GM18517 (cell line): ENCODE measurements around the gene LETM1.

Experiments used
- ATAC-seq: cut with Tn5 transposase; IDR thresholded peaks from one replicate; pipeline ENCODE4 v1.9.1; 2021; ENCODE audit warnings: mild to moderate bottlenecking, moderate library complexity; ENCODE audit not compliant: unreplicated experiment

The LETM1 gene

DNA sequence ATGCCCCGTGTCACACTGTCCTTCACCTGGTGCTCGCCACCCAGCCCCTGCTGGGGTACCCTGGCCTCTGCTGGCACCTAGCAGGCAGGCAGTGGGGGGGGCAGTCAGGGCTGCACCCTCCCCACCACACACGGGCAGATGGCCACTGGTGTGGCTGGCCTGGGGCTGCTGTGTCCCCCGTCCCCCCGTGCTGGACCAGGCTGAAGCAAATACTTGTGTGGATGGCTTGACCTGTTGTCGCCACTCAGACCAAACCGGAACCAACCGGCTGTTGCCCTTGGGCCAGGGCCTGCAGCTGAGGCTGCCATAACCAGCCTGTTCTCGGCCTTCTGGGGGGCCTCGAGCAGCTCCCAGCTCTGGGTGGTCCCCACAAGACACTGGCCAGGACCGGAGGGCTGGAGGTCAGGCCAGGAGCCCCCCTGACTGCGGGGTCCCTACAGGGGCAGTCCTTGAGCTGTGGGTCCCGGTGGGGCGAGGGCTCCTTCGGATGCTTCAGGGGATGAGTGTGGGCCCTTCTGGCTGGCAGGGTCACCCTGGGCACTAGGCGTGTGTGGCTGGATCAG lies 58.6 kb downstream of the LETM1 start:
- no peak for ATAC-seq

DNA sequence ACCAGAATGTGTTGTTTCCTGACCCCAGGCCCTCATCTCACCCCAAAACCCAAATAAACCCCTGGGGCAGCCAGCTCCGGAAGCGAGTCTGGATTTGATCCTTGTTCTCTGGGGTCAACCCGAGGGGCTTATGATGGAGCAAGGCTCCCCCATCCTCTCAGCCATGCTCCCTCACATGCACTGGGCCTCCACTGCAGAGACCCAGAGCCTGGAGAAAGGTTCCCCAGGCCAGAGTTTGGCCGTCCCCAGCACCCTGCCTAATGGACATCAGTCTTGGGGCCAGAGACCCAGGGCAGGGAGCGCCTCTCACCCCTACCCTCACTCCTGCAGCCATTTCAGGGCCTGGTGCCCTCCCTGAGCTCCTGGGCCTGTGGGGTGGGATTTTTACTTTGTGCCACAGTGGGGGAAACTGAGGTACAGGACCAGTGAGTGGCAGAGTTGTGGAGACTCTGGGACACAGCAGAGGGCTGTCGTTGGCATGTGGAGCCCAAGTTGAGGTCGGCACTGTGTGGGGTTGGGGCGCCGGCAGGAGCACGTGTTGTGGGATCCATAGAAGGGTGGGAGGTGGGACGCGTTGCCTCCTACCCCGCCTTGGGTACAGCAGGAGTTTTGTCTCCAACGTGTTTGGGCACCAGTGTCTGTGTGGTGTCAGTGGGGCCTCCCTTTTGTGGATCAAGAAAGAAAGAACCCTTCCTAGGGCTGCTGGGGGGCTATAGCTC lies 59.3 kb downstream of the LETM1 start:
- ATAC-seq, result no peak

DNA sequence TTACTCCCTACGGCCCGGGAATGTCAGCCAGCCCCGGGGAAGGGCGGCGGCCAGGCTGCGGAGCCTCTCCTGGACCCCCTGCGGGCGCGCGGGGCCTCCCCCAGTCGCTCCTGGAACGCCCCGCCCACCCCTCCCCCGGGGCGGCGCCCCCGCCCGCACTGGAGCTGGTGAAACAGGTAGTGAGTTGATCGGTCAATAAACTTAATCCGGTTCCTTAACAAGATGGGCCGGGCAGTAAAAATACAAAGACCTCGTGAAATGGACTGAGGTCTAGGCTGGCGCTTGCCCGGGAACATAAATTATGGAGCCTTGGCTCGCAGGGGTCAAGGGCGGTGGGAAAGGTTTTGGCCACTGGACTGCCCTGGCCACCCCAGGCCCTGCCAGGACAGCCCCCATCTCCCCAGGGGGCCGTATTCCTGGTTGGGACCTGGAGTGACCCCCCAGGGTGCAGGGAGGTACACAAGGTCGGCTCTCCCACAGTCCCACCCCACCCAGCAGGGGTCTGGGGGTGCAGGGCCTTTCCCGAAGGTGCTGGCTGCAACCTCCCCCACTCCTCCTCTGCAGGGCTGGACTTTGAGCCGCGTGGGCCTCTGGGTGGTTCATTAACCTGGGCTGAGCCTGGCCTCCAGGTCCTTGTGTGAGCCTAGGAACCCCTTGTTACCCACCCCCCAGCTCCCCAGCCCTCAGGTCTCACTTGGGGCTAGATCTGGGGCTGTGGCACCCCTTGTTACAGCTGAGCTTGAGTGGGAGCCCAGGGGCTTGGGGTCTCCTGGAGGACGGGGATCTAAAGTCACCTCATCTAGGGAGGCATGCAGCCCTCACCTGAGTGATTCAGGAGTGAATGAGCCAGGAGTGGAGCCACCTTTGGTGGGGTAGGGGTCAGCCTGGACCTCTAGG lies 60.4 kb downstream of the LETM1 start:
- ATAC-seq, result no peak

DNA sequence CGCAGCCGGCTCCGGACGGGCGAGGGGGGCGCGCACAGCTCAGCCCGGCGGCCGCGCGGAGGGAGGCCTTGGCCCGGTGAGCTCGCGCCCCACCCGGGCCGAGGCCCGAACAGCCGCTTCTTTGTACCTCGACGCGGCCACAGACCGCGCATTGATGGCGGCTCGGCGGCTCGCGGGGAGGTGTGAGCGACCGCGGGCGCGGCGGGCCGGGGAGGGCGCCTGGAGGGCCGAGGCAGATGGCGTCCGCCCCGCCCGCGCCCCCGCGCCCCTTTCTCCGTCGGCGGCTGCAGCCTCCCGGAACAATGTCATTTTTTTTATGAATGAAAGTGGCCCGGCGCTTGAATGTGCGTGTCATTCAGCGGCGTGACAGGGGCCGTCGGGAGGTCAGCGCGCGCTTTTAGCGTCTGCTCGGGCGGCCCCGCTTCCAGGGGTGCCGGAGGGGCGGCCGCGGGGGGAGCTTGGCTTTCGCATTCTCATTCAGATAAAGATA lies 61.1 kb downstream of the LETM1 start:
- ATAC-seq, result no peak

DNA sequence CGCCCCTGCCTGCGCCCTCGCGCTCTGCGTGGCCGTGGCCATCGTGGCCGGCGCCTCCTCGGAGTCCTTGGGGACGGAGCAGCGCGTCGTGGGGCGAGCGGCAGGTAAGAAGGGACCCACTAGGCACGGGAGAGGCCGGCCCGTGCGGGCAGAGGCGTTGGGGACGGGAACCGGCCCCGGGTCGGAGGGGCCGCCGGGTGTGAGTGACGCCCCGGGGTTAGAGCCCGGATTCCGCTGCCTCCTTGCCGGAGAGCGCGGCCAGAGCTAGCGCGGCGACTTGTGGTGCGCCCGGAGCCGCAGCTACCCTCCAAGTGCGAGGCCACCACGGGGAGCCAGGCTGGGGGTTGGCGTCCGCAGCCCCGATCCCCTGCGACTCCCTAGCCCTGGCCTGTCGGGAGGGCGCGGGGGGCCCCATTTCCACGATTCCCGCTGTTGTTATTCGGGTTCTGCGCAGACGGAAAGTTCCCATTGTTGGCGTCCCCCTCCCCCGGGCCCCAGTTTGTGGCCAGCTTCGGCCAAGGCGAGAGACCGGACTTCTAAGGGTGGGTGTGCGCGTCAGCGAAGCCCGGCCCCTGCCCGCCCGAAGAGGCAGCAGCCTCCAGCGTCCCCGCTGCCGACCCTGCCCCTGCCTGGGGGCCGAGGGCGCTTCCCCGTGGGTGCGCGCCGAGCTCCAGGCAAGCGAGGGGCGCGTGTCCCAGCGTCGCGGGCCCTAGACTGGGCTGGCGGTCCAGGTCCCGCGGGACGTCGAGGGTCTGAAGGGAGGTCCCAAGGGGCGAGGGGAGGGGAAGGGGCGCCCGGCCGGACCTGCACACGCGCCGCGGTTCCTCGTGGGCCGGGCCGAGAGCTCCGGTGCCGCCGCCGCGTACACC lies 61.8 kb downstream of the LETM1 start:
- no peak for ATAC-seq

DNA sequence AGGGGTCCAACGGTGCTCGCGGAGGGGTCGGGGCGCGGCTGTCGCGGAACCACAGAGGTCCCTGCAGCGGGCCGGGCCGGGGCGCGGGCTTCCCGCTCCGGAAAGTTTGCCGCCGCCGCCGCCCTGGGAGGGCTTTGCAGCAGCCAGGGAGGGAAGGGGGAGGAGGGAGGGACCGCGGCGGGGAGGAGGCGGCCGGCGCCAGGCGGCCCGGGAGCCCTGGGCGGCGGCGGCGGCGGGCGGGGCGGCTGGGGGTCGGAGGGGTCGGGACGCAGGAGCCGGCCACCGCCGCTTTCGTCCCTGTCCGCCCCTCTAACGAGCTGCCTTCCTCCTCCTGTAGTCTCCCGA lies 62.5 kb downstream of the LETM1 start:
- ATAC-seq, result no peak

DNA sequence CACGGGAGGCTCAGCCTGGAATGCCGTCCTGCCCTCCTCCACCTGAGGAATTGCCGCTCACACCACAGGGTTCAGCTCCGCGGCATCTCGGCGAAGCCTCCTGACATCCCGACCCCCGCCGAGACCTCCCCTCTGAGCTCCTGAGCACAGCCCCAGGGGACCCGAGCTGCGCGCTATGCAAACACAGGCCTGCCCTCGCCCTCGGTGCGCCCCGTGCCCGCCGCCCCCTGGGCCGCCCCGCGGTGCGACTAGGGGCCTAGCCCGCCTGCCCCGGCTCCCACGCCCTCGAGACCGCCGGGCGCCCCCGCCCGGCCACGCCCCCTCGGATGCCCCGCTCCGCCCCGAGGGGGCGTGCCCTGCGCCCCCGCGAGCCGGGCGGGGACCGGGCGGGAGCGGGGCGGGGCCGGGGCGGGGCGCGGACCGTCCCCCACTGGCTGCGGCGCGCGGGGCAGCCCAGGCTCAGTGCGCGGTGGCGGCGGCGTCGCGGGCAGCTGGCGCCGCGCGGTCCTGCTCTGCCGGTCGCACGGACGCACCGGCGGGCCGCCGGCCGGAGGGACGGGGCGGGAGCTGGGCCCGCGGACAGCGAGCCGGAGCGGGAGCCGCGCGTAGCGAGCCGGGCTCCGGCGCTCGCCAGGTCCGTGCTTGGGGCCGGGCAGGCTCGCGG lies 63.0 kb downstream of the LETM1 start, which contains the start of gene FGFR3:
FGFR3 (plus strand) TSS at position 462 of the 664 bp plus-strand sequence. CDS start 642 bp downstream, outside the sequence.
- ATAC-seq, result no peak

DNA sequence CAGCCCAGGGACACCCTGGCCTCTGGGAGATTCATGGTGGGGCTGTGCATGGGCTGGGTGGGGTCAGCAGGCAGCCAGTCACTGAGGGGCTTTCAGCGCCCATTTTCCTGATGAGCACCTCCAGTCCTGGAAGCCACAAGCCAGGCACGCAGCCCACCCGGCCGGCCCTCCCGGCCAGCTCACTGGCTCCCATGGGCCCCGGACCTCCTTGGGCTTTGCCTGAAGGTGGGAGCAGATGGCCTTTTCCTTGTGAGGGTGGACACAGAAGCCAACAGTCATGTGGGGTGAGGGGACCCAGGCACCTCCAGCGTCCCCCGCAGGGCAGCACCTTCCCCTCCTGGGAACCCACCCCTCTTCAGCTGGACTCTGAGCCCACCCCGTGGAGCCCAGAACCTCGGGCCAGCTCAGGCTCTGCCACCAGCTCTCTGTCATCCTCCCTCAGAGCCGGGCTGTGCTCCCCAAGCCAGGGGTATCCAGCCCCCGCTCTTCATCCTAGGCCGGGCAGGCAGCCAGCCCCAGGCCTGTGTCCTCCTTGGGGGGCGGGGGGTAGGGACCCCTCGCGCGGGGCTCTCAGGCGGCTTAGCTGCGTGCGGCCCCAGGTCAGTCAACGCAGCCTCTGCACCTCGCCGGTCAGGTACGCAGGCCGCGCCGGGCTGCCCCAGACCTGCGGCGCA lies 63.7 kb downstream of the LETM1 start:
- no peak for ATAC-seq

DNA sequence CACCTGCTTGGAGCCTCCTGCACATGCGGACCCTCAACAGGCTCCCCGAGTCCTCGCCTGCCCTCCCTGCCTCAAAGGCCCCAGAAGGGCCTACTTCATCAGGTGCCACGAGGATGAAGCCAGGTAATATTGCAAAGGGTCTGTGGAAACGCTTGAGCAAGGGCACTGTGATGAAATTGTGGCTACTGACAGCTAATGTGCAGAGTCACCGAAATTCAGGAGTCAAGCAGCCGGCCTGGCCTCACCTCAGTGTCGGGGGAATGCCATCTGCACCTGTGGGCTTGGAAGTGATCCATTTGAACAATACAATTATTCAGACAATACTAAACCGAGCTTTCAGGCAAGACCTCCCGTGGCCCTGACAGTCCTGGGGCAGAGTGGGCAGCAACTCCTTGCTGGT lies 66.0 kb downstream of the LETM1 start:
- ATAC-seq, result no peak

DNA sequence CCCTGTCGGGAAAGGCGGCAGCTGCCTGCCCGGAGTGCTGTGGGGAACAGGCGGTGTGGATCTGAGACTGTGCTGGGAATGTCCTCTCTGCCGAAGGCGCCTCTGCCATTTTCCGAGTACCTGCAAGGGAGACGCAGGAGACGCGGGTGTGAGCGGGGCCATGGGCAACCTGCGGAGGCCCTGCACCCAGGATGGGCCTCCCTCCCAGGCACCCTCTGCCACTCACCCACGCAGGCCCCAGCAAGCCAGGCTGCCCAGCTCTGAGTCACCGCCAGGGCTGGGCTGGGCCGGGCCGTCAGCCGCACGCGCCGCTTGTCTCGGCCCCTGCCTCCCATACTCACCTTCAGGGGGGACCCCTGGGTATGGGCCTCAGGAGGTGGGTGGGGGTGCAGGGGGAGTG lies 66.4 kb downstream of the LETM1 start:
- ATAC-seq, result no peak

DNA sequence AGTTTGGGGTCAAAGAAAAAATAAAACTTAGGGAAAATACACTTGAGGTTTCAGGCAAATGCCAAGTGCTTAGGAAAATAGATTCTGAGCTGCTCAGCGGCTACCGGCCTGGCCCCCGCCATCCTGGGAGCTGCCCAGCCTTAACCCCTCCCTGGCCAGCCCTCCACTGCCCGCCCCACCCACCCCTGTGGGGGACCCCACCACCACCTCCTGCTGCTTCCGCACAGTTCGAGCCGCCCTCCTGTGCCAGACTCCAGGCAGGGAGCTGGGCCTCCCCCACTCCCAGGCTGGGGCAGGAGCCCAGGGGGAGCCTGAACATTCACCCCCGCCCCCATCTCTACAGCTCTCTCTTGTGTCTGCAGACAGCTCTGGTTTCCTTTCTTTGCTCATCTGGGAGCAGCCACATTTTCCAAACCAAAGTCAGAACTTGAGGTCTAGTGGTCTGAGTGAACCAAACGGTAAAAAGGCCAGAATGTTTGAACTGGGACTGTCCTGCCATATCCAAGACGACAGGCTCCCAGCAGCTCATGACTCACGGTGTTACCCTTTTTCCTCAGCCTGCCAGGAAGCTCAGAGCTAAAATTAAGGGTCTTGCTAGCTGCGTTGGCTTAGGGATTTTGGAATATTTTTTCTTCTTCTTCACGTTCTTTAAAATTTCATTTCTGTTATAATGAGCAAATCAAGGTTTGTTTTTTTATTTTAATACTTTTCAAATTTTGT lies 67.5 kb downstream of the LETM1 start:
- ATAC-seq, result no peak

DNA sequence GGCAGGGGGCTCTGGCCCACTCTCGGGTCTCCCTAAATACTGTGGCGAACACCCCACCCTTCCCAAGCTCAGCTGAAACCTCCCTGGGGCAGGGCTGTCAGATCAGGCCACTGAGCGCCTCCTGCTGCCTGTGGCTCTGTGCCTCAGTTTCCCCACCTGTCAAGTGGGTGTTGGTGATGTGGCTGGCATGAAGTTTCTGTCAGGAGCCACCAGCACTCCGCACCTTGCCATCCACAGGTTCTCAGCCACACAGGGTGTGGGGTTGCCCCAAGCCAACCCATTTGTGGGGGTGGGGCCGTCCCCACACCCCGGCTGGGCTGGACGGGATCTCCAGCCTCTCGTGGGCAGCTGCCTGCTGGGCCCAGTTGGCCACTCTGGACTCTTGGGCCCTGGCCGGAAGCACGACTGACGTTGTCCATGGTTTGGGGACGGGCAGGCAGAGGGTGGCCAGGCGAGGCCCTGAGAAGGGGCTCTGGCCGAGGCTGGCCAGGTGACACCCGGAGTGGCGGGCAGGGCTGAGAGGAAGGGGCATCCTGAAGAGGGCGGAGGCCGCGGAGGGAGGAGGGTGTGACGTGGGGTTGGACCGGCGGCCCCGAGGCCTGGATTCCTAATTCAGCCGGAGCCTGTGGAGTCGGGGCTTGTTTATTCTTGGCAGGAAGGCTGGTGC lies 68.4 kb downstream of the LETM1 start:
- no peak for ATAC-seq

DNA sequence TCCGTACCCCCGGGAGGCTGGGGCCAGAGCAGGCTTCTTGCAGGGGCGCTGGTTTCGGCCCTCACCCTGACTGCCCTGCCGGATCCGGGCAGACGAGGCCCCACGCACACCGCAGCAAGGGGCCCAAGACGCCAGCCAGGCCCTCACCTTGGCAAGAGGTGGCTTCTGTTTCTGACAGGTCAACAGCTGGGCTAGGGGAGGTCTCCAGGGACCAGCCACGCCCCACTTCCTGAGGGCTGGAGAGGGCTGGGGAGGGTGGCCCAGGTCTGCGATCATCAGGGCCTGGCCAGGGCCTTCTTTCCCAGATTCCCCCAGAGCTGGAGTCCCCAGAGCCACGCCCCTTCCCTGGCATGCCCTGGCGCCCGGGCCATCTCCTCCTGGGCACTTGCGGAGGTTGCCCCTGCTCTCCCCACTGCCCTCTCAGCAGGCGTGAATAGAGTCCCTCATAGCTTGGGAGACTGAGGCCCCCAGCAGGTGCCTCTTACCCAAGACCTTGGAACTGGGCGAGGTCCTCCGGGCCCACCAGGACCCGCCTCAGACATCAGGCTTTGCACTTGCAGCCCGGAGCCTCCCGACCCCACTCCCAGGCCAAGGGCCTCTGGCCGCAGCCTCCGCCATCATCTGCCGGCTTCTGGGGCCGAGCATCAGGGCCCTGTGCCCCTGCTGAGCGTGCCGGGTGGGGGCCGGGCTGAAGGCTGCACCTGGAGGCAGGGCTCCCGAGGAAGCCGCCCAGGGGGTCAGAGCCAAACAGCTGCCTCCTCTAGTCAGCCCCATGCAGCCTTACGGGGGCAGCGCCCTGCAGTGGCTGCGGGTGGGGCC lies 69.2 kb downstream of the LETM1 start:
- no peak for ATAC-seq

DNA sequence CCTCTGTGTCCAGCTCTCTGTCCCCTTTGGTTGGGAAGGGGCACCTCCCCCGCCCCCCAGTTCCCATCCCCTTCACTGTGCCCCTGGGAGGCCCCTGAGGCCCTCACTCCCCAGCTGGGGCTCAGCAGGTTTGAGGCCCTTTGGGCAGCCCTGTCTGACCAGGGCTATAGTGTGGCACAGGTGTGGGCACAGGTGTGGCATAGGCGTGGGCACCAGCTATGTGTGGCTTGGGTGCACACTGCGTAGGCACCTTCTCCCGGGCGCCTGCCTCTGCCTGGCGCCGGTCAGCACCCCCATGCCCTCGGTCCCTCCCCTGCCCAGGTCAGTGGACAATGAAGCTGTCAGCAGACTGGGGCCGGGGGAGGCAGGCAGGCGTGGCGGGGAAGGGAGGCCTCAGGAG lies 70.4 kb downstream of the LETM1 start:
- ATAC-seq, result no peak

DNA sequence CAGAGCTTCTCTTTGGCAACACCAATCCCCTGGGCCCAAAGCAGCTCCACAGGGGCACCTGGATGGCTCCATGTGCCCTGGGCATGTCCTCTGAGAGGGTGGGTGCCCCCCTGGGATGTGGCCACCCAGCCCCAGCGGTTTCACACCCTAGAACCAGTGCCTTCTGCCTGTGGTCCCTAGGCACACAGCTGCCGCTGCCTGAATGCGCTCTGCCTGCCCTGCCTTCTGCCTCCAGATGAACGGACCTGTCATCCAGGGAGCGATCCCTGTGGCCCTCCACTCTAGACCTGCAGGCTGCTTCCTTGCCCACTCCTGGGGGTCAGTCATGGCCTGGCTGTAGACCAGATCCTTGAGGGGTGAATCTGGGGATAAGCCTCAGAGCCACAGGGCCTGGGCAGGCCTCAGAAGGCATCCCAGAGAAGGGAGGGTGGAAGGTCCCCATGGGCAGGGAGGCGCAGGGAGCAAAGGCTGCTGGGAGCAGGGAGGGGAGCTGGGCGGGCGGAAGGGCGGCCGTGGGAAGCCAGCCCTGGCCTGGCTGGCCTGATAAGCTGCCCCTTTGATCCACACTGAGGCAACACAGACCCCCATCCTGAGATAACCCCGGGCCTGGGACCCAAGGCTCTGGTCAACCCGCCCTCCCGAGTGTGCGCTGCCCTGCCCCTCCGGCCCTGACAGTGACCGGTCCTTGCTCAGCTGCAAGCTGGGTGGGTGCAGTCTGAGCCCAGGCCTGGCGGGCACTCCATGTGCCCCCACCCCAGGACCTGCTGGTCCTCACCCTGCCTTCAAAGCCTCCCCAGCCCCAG lies 71.0 kb downstream of the LETM1 start:
- ATAC-seq, result no peak

DNA sequence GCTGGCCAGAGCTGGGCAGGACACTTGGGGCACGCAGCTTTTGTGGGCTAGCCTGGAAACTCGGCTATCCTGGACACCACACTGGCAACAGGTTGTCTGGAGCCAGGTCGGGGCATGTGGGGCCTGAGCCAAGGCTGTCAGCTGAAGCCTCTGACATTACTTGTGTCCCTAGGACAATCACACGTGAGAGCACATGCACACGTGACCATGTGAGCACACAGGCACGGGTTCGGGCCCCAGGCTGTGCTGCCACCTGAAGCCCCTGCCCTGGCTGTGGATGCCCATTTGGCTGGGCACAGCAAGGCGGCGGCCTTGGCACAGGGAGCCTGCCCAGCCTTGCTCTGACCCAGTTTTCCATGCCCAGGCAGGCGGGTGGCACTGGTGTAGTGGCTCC lies 71.6 kb downstream of the LETM1 start:
- ATAC-seq, result no peak

DNA sequence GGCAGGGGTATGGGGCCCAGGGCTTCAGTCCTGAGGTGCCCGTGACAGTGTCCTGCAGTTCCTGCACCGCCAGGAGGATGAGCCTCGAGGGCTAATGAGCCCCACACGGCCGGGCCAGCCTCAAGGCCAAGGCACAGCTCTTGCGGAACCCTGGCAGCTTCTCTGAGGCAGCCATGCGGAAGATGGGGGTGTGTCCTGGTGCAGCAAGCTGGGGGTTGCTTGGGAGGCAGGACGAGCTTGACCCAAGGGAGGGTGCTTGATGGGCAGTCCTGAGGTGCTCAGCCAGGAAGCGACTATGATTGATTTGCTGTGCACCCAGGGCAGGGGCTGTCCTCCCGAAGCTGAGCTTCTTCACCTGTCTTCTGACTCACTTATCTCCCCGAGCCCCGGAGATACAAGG lies 72.0 kb downstream of the LETM1 start:
- no peak for ATAC-seq
